Heart left ventricle (tissue), 16 donors: ENCODE results near the gene CELSR1. TPM values are rescaled to one million over a fixed set of nuclear protein-coding genes. Genes with fewer than 3 reads are reported as not detected.

Source experiments
- ATAC-seq, 4 donors: fragments of 200-7000 bp; cut with Tn5 transposase; one replicate each; pipeline ENCODE4 v1.9.1; 2020 to 2022; ENCODE audit warnings: moderate library complexity in 4 of 4, mild to moderate bottlenecking in 3 of 4, moderate number of reproducible peaks in 1 of 4
- DNase-seq, 5 donors: peaks; one replicate each; pipeline ENCODE4 v3.0.0-alpha.2; 2020
- H3K27ac ChIP-seq, 12 donors: fragments of 200-600 bp; sonication (generic) in 4 of 12; one replicate each; pipeline versions ENCODE4 v1.5.0 to v1.8.0; 2016 to 2022; ENCODE audit warnings: mild to moderate bottlenecking in 2 of 12
- H3K27me3 ChIP-seq, 9 donors: fragments of 200-600 bp; sonication (generic) in 2 of 9; one replicate each; pipeline versions ENCODE4 v1.5.1 to v1.8.0; 2016 to 2022; ENCODE audit warnings: mild to moderate bottlenecking in 3 of 9
- H3K36me3 ChIP-seq, 9 donors: fragments of 200-600 bp; sonication (generic) in 2 of 9; one replicate each; pipeline versions ENCODE4 v1.5.0 to v1.8.0; 2018 to 2022; ENCODE audit warnings: mild to moderate bottlenecking in 2 of 9
- H3K4me1 ChIP-seq, 12 donors: fragments of 200-600 bp; sonication (generic) in 4 of 12; one replicate each; pipeline versions ENCODE4 v1.5.0 to v1.8.0; 2016 to 2022; ENCODE audit warnings: mild to moderate bottlenecking in 3 of 12
- H3K4me3 ChIP-seq, 12 donors: fragments of 200-600 bp; sonication (generic) in 4 of 12; one replicate each; pipeline versions ENCODE4 v1.5.0 to v1.8.0; 2017 to 2022; ENCODE audit warnings: mild to moderate bottlenecking in 9 of 12, moderate library complexity in 4 of 12
- H3K9me3 ChIP-seq, 12 donors: fragments of 200-600 bp; sonication (generic) in 4 of 12; one replicate each; pipeline versions ENCODE4 v1.5.0 to v1.8.0; 2016 to 2022; ENCODE audit warnings: mild to moderate bottlenecking in 1 of 12
- CTCF ChIP-seq, 12 donors: fragments of 200-600 bp; sonication (generic) in 4 of 12; IDR thresholded peaks; one replicate each; pipeline versions ENCODE4 v1.5.0 to v1.8.0; 2018 to 2022; ENCODE audit warnings: antibody characterized with exemption in 12 of 12, mild to moderate bottlenecking in 5 of 12
- POLR2A ChIP-seq, 2 donors: fragments of 450-650 bp; IDR thresholded peaks; one replicate each; pipeline ENCODE4 v1.6.1; 2017; ENCODE audit warnings: antibody characterized with exemption in 2 of 2, mild to moderate bottlenecking in 2 of 2, moderate library complexity in 2 of 2
- WGBS, 4 donors: extraction: QIAGEN DNeasy Blood & Tissue Kit in 2 of 4; methylation state at CpG; one replicate each; pipeline versions ENCODE4 v1.1.5 to v1.1.7; 2013 to 2018; 5-methylcytosine and 5-hydroxymethylcytosine counted together
- intact Hi-C, 10 donors: fragments of 100-400 bp; cut with DNase I; formaldehyde crosslinking; loops; one replicate each; pipeline versions ENCODE4 v1.11.1 to v1.14.2; 2022
- polyA plus RNA-seq, 2 donors: library from polyadenylated mRNA; stranded (reverse); fragments of 200-250 nt; gene quantifications; one replicate each; pipeline ENCODE4 v1.2.3, GENCODE V29; 2013
- total RNA-seq, 9 donors: library from RNA; depleted of rRNA in 2 of 9; stranded (reverse); fragments of >200 nt in 2 of 9; fragmentation: NEBNext Ultra II Directional in 3 of 9; extraction: Animal tissue kit (Norgen Biotek cat#: 25700) in 3 of 9; gene quantifications; one replicate each; pipeline versions ENCODE4 v1.1.0 to v1.2.4, GENCODE V29; 2016 to 2023
- donor health status: ischemic (EF 13 %, LVEDD 7.1; RV severe dilation, severe dysfunction).
- donor health status: healthy with polysubstance abuse.
- donor health status: DM: no; HTN: yes; CAD: no.
- donor health status: DM: no; HTN: no; CAD: no.
- donor health status: ischemic (EF 25% LVEDD 6.9; RV normal size, moderate dysfunction).
- donor health status: ischemic (EF 25% LVEDD 5.7; RV mildly dilated, moderate dysfunction).
- donor health status: healthy.
- donor health status: DM: yes; HTN: yes; CAD: no.
- donor health status: ischemic (EF 35%, LVEDD 5.7; RV mildly dilated, moderate dysfunction).
- donor health status: nonischemic (EF 11% LVEDD 7.7; RV severe dilation, severe dysfunction).
- donor health status: DM: yes; HTN: yes; CAD: no.
- donor health status: PGD.
- donor health status: ischemic (EF 29% LVEDD 5.4; RV normal size, mild dysfunction).
- donor health status: nonischemic (EF 23%, LVEDD 6.1; RV moderate dilation, normal function).

CELSR1 gene
- total and polyA plus RNA-seq, 11 donors, result 5.9 to 15.8 (median 11.9) TPM

- 63 to 71% (median 67%) methylated on average over 15 of the region's 15 CpGs for WGBS, 4 donors
- H3K4me3 ChIP-seq, result no peak overlapping the region
- no peaks in the 10 kb centered on the region for H3K9me3 ChIP-seq
- H3K4me1 ChIP-seq, result peaks cover 0 to 8% (median 0%) of the 10 kb centered on the region in 12 donors
- no peak for DNase-seq
- intact Hi-C loops, result loop anchor here in 2 of 10 donors (10.0 kb wide), 2 partner anchors 63 to 133 kb away; no protein-coding TSS in a partner anchor
- TF ChIP-seq CTCF (IDR thresholded peaks at IDR 0.05) (no peak), POLR2A (IDR thresholded peaks at IDR 0.05) (no peak)
- no peak for ATAC-seq
- H3K27me3 ChIP-seq, result peaks cover 0 to 12% (median 0%) of the 10 kb centered on the region in 9 donors
- H3K36me3 ChIP-seq, result no peaks in the 10 kb centered on the region
- H3K27ac ChIP-seq, result no peak overlapping the region
Observed at GRCh38 chr22:46528121-46528610, 9.3 kb downstream of the CELSR1 start.

- no peak for TF ChIP-seq CTCF (IDR thresholded peaks at IDR 0.05)
- no peak for TF ChIP-seq POLR2A (IDR thresholded peaks at IDR 0.05)
- Histone ChIP-seq H3K4me3 (no peak overlapping the region), H3K27me3 (peaks cover 0 to 12% (median 0%) of the 10 kb centered on the region in 9 donors), H3K4me1 (no peaks in the 10 kb centered on the region), H3K27ac (no peak overlapping the region), H3K9me3 (no peaks in the 10 kb centered on the region), H3K36me3 (no peaks in the 10 kb centered on the region)
- WGBS, 4 donors, result 75 to 88% (median 82%) methylated on average over 9 to 13 of the region's 13 CpGs
- DNase-seq (no peak), ATAC-seq (no peak)
- intact Hi-C loops, result loop anchor here in 2 of 10 donors (10.0 kb wide), 2 partner anchors 62 to 132 kb away; no protein-coding TSS in a partner anchor
Observed at GRCh38 chr22:46526244-46526839, 11.1 kb downstream of the CELSR1 start.

- 84 to 90% (median 87%) methylated on average over 20 to 22 of the region's 22 CpGs for WGBS, 4 donors
- intact Hi-C loops, result loop anchor here in 2 of 10 donors (10.0 kb wide), 2 partner anchors 61 to 131 kb away; no protein-coding TSS in a partner anchor
- no peak for DNase-seq
- ATAC-seq, result no peak
- TF ChIP-seq POLR2A (IDR thresholded peaks at IDR 0.05), result no peak
- Histone ChIP-seq H3K27me3 (peaks cover 0 to 12% (median 0%) of the 10 kb centered on the region in 9 donors), H3K27ac (no peak overlapping the region), H3K9me3 (no peaks in the 10 kb centered on the region), H3K4me3 (no peak overlapping the region), H3K4me1 (no peaks in the 10 kb centered on the region), H3K36me3 (no peaks in the 10 kb centered on the region)
Observed at GRCh38 chr22:46525389-46526243, 11.8 kb downstream of the CELSR1 start.

GRCh38 chr22:46524203-46524740 lies 13.1 kb downstream of the CELSR1 start:
- 46 to 55% (median 51%) methylated on average over 12 to 19 of the region's 19 CpGs for WGBS, 4 donors
- Histone ChIP-seq H3K9me3 (no peaks in the 10 kb centered on the region), H3K36me3 (no peaks in the 10 kb centered on the region), H3K4me1 (no peaks in the 10 kb centered on the region), H3K27me3 (peaks cover 0 to 12% (median 0%) of the 10 kb centered on the region in 9 donors), H3K4me3 (no peak overlapping the region), H3K27ac (no peak overlapping the region)
- TF ChIP-seq POLR2A (IDR thresholded peaks at IDR 0.05) (no peak), CTCF (IDR thresholded peaks at IDR 0.05) (no peak)
- intact Hi-C loops, result loop anchor here in 2 of 10 donors (10.0 kb wide), 2 partner anchors 59 to 129 kb away; no protein-coding TSS in a partner anchor
- ATAC-seq (no peak), DNase-seq (no peak)
